ENCODE data around the gene SKA2.

- TF ChIP-seq CTCF (IDR thresholded peaks at IDR 0.05; ENCODE audit: low read depth, low read length) (no peak), MAX (IDR thresholded peaks at IDR 0.05; ENCODE audit: low read depth, low read length) (no peak)
Measured at GRCh38 chr17:59178266-59178985, 23.4 kb upstream of the SKA2 start.
